ENCODE measurements around the gene HNRNPA0.
A peak's percentile ranks its signal among the peaks of the same experiment; 100 is the strongest.

DNA sequence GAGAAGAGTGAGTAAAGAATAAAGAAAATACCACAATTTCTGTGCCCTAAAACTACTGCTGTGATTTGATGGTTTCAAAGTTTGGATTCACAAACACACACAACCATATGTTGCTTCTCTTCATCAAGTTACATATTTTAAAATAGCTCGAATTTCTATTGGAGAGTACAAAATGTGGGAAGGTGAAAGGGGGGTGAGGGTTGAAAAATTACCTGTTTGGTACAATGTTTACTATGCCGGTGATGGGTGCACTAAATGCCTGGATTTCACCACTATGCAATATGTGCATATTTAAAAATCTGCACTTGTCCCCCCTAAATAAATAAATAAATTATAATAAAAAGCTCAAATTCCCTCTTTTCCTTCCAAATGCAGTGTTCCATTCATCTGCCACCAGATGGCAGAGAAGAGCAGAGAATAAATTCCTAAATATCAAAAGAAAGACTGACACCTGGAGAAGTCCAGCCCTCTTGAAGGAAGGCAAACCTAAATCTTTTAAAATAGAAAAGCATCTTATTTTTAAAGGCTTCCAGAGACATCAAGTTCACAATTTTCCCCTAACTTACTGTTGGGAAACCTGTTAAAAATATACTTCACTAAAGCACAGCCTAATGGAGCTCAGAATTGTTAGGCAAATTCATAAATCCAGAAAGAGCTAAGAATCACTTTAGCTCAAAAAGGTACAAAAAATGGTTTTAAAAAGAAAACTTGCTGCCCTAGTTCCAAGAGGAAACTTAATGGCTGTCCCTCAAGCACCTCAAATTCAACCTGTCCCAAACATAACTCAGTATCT, 24.8 kb upstream of the HNRNPA0 start:
- TF ChIP-seq, protein P1, sequence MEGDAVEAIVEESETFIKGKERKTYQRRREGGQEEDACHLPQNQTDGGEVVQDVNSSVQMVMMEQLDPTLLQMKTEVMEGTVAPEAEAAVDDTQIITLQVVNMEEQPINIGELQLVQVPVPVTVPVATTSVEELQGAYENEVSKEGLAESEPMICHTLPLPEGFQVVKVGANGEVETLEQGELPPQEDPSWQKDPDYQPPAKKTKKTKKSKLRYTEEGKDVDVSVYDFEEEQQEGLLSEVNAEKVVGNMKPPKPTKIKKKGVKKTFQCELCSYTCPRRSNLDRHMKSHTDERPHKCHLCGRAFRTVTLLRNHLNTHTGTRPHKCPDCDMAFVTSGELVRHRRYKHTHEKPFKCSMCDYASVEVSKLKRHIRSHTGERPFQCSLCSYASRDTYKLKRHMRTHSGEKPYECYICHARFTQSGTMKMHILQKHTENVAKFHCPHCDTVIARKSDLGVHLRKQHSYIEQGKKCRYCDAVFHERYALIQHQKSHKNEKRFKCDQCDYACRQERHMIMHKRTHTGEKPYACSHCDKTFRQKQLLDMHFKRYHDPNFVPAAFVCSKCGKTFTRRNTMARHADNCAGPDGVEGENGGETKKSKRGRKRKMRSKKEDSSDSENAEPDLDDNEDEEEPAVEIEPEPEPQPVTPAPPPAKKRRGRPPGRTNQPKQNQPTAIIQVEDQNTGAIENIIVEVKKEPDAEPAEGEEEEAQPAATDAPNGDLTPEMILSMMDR (IDR thresholded peaks at IDR 0.05) = peak; percentile 64 to 85 (median 74)
- no peak for TF ChIP-seq POLR2A (IDR thresholded peaks at IDR 0.05)
